HepG2 (cell line): ENCODE measurements around the gene POLR3GL. TPM values are rescaled to one million over a fixed set of nuclear protein-coding genes. Genes with fewer than 3 reads are reported as not detected.

ENCODE experiments used
- ATAC-seq: fragments of 200-7000 bp; cut with Tn5 transposase; 3 replicates; pipeline ENCODE4 v1.9.1; 2020; ENCODE audit warnings: mild to moderate bottlenecking, moderate library complexity
- BruUV-seq: library from RNA; stranded (reverse); fragments of 400-500 nt; replicated peaks from 2 replicates; lab custom pipeline; 2021; lab: Mats Ljungman, UMichigan
- CTCF ChIA-PET: fragments of 300-600 bp; formaldehyde crosslinking; extraction: SDS; loops from one replicate; lab custom pipeline; 2021; ENCODE audit warnings: low total read pairs, inconsistent platforms, low intra/inter-chr PET ratio; lab: Yijun Ruan, JAX
- POLR2A ChIA-PET: fragments of 350-600 bp; sonication (Branson Sonifier 250); formaldehyde crosslinking; loops from one replicate; lab custom pipeline; 2020; ENCODE audit warnings: antibody characterized with exemption, inconsistent platforms; lab: Yijun Ruan, JAX
- DNase-seq: peaks from one replicate; pipeline ENCODE4 v3.0.0-alpha.2; 2015; ENCODE audit warnings: low spot score
- FAIRE-seq: peaks from 3 replicates; lab custom pipeline; 2011; peaks lifted over from hg19 to GRCh38; lab: Jason Lieb, UNC
- H2AFZ ChIP-seq: one replicate; pipeline ENCODE4 v1.6.1; 2011; ENCODE audit warnings: low read length, inconsistent platforms
- H3K27ac ChIP-seq: fragments of 300-600 bp; 3 replicates; pipeline ENCODE4 v1.8.0; 2011; ENCODE audit warnings: mixed run types, mild to moderate bottlenecking, mixed read lengths, low read length, inconsistent platforms; ENCODE audit not compliant: insufficient read depth; ENCODE audit errors: extremely low read length
- H3K27me3 ChIP-seq, 2 experiments: fragments of 200-600 bp in 1 of 2; 2 replicates in 1 of 2; 3 replicates in 1 of 2; pipeline versions ENCODE4 v1.6.0 to v1.8.0; 2011; ENCODE audit warnings: low read length in 2 of 2, mild to moderate bottlenecking in 2 of 2, moderate library complexity in 2 of 2, inconsistent platforms in 1 of 2; ENCODE audit not compliant: insufficient read depth in 2 of 2, control insufficient read depth in 1 of 2
- H3K36me3 ChIP-seq, 2 experiments: fragments of 200-600 bp in 1 of 2; replicated peaks in 1 of 2; 2 replicates in 1 of 2; 3 replicates in 1 of 2; pipeline versions ENCODE4 v1.5.1 to v1.8.0; 2011; ENCODE audit warnings: low read length in 2 of 2, inconsistent platforms in 1 of 2; ENCODE audit not compliant: insufficient read depth in 2 of 2, control insufficient read depth in 1 of 2
- H3K4me1 ChIP-seq: 2 replicates; pipeline ENCODE4 v1.5.1; 2012; ENCODE audit warnings: low read length, inconsistent platforms; ENCODE audit not compliant: insufficient read depth
- H3K4me2 ChIP-seq: 2 replicates; pipeline ENCODE4 v1.6.0; 2011; ENCODE audit warnings: low read depth, low read length, inconsistent platforms
- H3K4me3 ChIP-seq, 3 experiments: fragments of 200-600 bp in 1 of 3; sonication (generic), shearing (Covaris generic) in 1 of 3; replicated peaks in 1 of 3; 2 replicates each; pipeline ENCODE4 v1.5.1; 2011 to 2016; ENCODE audit warnings: low read length in 3 of 3, inconsistent platforms in 2 of 3, low read depth in 2 of 3, mild to moderate bottlenecking in 2 of 3, control low read depth in 1 of 3, mixed read lengths in 1 of 3; ENCODE audit not compliant: insufficient read depth in 1 of 3
- H3K79me2 ChIP-seq: one replicate; pipeline ENCODE4 v1.6.1; 2011; ENCODE audit warnings: low read length, inconsistent platforms; ENCODE audit not compliant: insufficient read depth
- H3K9ac ChIP-seq: 2 replicates; pipeline ENCODE4 v1.6.0; 2011; ENCODE audit warnings: mild to moderate bottlenecking, low read depth, low read length, inconsistent platforms; ENCODE audit not compliant: insufficient read depth
- H3K9me3 ChIP-seq: 2 replicates; pipeline ENCODE4 v1.5.1; 2012; ENCODE audit warnings: mild to moderate bottlenecking, low read length
- H4K20me1 ChIP-seq: 2 replicates; pipeline ENCODE4 v1.6.0; 2011; ENCODE audit warnings: inconsistent platforms, mild to moderate bottlenecking, low read length, moderate library complexity; ENCODE audit not compliant: insufficient read depth
- CENPBD1 ChIP-seq: sonication (generic); formaldehyde crosslinking; IDR thresholded peaks from 2 replicates; pipeline ENCODE4 v1.8.0; 2022; ENCODE audit warnings: missing genetic modification reagents, low read depth, mild to moderate bottlenecking, borderline replicate concordance
- DNMT1 ChIP-seq: sonication (generic); formaldehyde crosslinking; IDR thresholded peaks from 2 replicates; pipeline ENCODE4 v1.5.1; 2020; ENCODE audit warnings: mild to moderate bottlenecking, missing genetic modification reagents
- FOXO4 ChIP-seq: sonication (generic); formaldehyde crosslinking; conservative IDR thresholded peaks from 2 replicates; pipeline ENCODE4 v1.8.1; 2023; ENCODE audit warnings: missing genetic modification reagents
- KAT2B ChIP-seq: fragments of 150-350 bp; IDR thresholded peaks from 2 replicates; pipeline ENCODE4 v1.6.1; 2014; ENCODE audit warnings: low read depth, low read length, borderline replicate concordance
- MTF1 ChIP-seq: sonication (generic); formaldehyde crosslinking; IDR thresholded peaks from 2 replicates; pipeline ENCODE4 v1.5.0; 2020; ENCODE audit warnings: missing genetic modification reagents
- NR2F2 ChIP-seq: IDR thresholded peaks from 2 replicates; pipeline ENCODE4 v1.6.1; 2012; ENCODE audit warnings: low read depth, inconsistent platforms, borderline replicate concordance
- REL ChIP-seq: sonication (generic); formaldehyde crosslinking; conservative IDR thresholded peaks from 2 replicates; pipeline ENCODE4 v1.8.0; 2022; ENCODE audit warnings: mild to moderate bottlenecking, missing genetic modification reagents, moderate library complexity
- SMARCC2 ChIP-seq: fragments of 450-650 bp; IDR thresholded peaks from 2 replicates; pipeline ENCODE4 v1.6.1; 2017; ENCODE audit warnings: antibody characterized with exemption, mild to moderate bottlenecking
- SNRNP70 ChIP-seq: fragments of 200-400 bp; formaldehyde crosslinking; IDR thresholded peaks from 2 replicates; pipeline ENCODE4 v1.6.1; 2017; ENCODE audit warnings: mild to moderate bottlenecking, low read depth, low read length, moderate library complexity
- SRSF9 ChIP-seq: fragments of 200-400 bp; formaldehyde crosslinking; IDR thresholded peaks from 2 replicates; pipeline ENCODE4 v1.6.1; 2018; ENCODE audit warnings: borderline replicate concordance, mild to moderate bottlenecking, low read depth, low read length; ENCODE audit not compliant: insufficient read depth, poor library complexity, severe bottlenecking
- ZNF550 ChIP-seq: sonication (generic); formaldehyde crosslinking; IDR thresholded peaks from 2 replicates; pipeline ENCODE4 v1.4.0; 2020; ENCODE audit warnings: mild to moderate bottlenecking, missing genetic modification reagents, borderline replicate concordance
- ZNF737 ChIP-seq: sonication (generic); formaldehyde crosslinking; IDR thresholded peaks from 2 replicates; pipeline ENCODE4 v1.5.0; 2020; ENCODE audit warnings: missing genetic modification reagents, mild to moderate bottlenecking, borderline replicate concordance
- ZNF773 ChIP-seq: sonication (generic); formaldehyde crosslinking; IDR thresholded peaks from 2 replicates; pipeline ENCODE4 v1.4.0; 2020; ENCODE audit warnings: missing genetic modification reagents, borderline replicate concordance
- WGBS: methylation state at CpG from one replicate; pipeline ENCODE4 v1.1.6; 2017; ENCODE audit warnings: low lambda C conversion rate; 5-methylcytosine and 5-hydroxymethylcytosine counted together
- in situ Hi-C: cut with HindIII; loops from 2 replicates; pipeline ENCODE4 v1.10.0; 2017; ENCODE audit warnings: low pct_unique_long_range_greater_than_20kb; ENCODE audit not compliant: extremely low pct_ligation_motif_present
- intact Hi-C: fragments of 100-400 bp; cut with micrococcal nuclease; formaldehyde crosslinking; loops from one replicate; pipeline ENCODE4 v1.10.0; 2022; ENCODE audit not compliant: unreplicated experiment
- polyA plus RNA-seq, 8 experiments: library from polyadenylated mRNA; depleted of rRNA in 3 of 8; stranded (reverse) in 7 of 8; unstranded in 1 of 8; fragments of >200 nt; fragmentation: Illumina TruSeq in 4 of 8; extraction: Trizol in 4 of 8; gene quantifications; 2 replicates each; pipeline versions ENCODE4 v1.2.1 to v1.2.3, GENCODE V29; 2011 to 2016; ENCODE audit warnings: low read depth in 4 of 8, missing spikeins in 1 of 8, mixed read lengths in 1 of 8; ENCODE audit not compliant: insufficient read depth in 1 of 8
- total RNA-seq, 5 experiments: library from RNA; depleted of rRNA; stranded (reverse); fragments of >200 nt; fragmentation: Illumina TruSeq; extraction: Trizol; gene quantifications; 2 replicates each; pipeline ENCODE4 v1.2.3, GENCODE V29; 2016; ENCODE audit warnings: low read depth in 1 of 5

POLR3GL gene
- total and polyA plus RNA-seq, 2 of the 13 experiments (the other 11 are each of a cell fraction or from before 2014, with no cell fraction given) = 11.5 to 12.4 TPM

- ATAC-seq (no peak), DNase-seq (no peak)
- no peak overlapping the region for H2AFZ ChIP-seq
- H4K20me1 ChIP-seq = no peaks in the 10 kb centered on the region
- in situ Hi-C loops = no loop called here
- BruUV-seq = no TSS peak
- no peak for TF ChIP-seq ZNF550 (CRISPR knock-in tag)
- TF ChIP-seq SMARCC2 = no peak
- TF ChIP-seq CENPBD1 (CRISPR knock-in tag) = no peak
- TF ChIP-seq DNMT1 (CRISPR knock-in tag) = no peak
- TF ChIP-seq ZNF737 (CRISPR knock-in tag) = no peak
- no peak for TF ChIP-seq FOXO4 (CRISPR knock-in tag)
- TF ChIP-seq MTF1 (CRISPR knock-in tag) = no peak
- TF ChIP-seq REL (CRISPR knock-in tag) = no peak
- TF ChIP-seq ZNF773 (CRISPR knock-in tag) = no peak
- TF ChIP-seq NR2F2 = no peak
- TF ChIP-seq SNRNP70 = no peak
- TF ChIP-seq SRSF9 = no peak
- TF ChIP-seq KAT2B = no peak
- TF ChIP-seq, all 625 proteins: peak for 0
- Histone ChIP-seq H3K36me3 (no peaks in the 10 kb centered on the region), H3K4me2 (no peak overlapping the region), H3K79me2 (no peaks in the 10 kb centered on the region), H3K4me1 (peaks cover 93% of the 10 kb centered on the region), H3K27ac (no peak overlapping the region), H3K9me3 (no peaks in the 10 kb centered on the region), H3K27me3 (no peaks in the 10 kb centered on the region), H3K4me3 (no peak overlapping the region), H3K9ac (no peak overlapping the region)
- POLR2A ChIA-PET = interaction anchor here (1.3 kb wide), 1 partner anchor 69 kb away, joined by 4 read pairs; no protein-coding TSS in a partner anchor
- WGBS = 9% methylated on average over 1 of the region's 1 CpG
- CTCF ChIA-PET = no interaction called here
- intact Hi-C loops = no loop called here
- FAIRE-seq = no peak
Measured at GRCh38 chr1:145983206-145983675, 18.8 kb downstream of the POLR3GL start.
